ENCODE results near the gene SPATC1L. TPM values are rescaled to one million over a fixed set of nuclear protein-coding genes. Genes with fewer than 3 reads are reported as not detected.

Gene SPATC1L
- total RNA-seq, 1 donor from 2014 or later = 32.8 TPM

GRCh38 chr21:46218906-46219590 lies 34.8 kb upstream of the SPATC1L start:
- TF ChIP-seq, protein P1, sequence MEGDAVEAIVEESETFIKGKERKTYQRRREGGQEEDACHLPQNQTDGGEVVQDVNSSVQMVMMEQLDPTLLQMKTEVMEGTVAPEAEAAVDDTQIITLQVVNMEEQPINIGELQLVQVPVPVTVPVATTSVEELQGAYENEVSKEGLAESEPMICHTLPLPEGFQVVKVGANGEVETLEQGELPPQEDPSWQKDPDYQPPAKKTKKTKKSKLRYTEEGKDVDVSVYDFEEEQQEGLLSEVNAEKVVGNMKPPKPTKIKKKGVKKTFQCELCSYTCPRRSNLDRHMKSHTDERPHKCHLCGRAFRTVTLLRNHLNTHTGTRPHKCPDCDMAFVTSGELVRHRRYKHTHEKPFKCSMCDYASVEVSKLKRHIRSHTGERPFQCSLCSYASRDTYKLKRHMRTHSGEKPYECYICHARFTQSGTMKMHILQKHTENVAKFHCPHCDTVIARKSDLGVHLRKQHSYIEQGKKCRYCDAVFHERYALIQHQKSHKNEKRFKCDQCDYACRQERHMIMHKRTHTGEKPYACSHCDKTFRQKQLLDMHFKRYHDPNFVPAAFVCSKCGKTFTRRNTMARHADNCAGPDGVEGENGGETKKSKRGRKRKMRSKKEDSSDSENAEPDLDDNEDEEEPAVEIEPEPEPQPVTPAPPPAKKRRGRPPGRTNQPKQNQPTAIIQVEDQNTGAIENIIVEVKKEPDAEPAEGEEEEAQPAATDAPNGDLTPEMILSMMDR (IDR thresholded peaks at IDR 0.05; ENCODE audit: unreplicated experiment) = no peak
- Mint-ChIP-seq H3K4me1 (ENCODE audit: low read depth) (peaks cover 2% of the 10 kb centered on the region), H3K27ac (no peak overlapping the region), H3K36me3 (ENCODE audit: insufficient read depth) (peaks cover 8% of the 10 kb centered on the region), H3K4me3 (ENCODE audit: low read depth) (no peak overlapping the region), H3K27me3 (no peaks in the 10 kb centered on the region), H3K9me3 (ENCODE audit: low read depth) (no peaks in the 10 kb centered on the region)
- DNase-seq (ENCODE audit: low spot score, unreplicated experiment) = no peak

- Mint-ChIP-seq H3K27me3 (no peaks in the 10 kb centered on the region), H3K9me3 (ENCODE audit: low read depth) (no peaks in the 10 kb centered on the region), H3K27ac (no peak overlapping the region)
Measured at GRCh38 chr21:46217511-46218196, 33.4 kb upstream of the SPATC1L start.

GRCh38 chr21:46216132-46216747 lies 32.0 kb upstream of the SPATC1L start:
- Mint-ChIP-seq H3K27me3 (no peaks in the 10 kb centered on the region), H3K4me1 (ENCODE audit: low read depth) (no peaks in the 10 kb centered on the region)

More at GRCh38 chr21:46217511-46218196, 33.4 kb upstream of the SPATC1L start:
- Mint-ChIP-seq H3K4me3 (ENCODE audit: low read depth) (no peak overlapping the region), H3K36me3 (ENCODE audit: insufficient read depth) (peaks cover 8% of the 10 kb centered on the region), H3K4me1 (ENCODE audit: low read depth) (no peaks in the 10 kb centered on the region)
- no peak for DNase-seq (ENCODE audit: low spot score, unreplicated experiment)
- TF ChIP-seq, protein P1 (IDR thresholded peaks at IDR 0.05; ENCODE audit: unreplicated experiment) = no peak

DNA sequence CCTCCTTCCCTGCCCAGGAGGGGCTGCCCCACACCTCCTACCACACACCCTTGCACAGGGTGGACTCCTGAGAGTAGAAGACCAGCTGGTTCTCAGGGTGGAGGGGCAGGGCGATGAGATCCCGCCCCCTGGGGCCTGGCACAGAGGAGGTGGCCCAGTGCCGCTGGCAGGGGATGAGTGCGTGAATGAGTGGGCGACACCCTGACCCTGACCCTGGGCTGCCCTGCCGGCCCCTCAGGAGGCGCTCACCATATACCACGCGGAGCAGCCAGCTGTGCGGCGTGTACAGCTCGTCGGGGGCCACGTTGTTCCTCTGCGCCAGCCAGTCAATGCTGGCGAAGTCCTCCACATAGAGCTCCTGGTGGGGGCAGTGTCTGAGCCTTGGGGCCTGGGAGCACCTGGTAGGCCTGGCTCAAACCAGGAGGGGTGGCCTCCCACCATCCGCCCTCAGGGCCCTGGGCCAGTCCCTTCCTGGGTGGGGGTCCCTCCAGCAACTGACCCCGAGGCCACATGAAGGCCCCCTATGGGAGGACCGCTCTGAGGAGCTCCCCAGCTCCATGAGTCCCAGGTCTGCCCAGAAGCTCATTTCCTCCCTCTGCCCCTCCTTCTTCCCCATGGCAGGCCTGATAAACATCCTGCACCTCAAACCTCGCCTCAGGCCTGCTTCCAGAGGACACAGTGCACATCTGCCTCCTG lies 31.3 kb upstream of the SPATC1L start:
- Mint-ChIP-seq H3K9me3 (ENCODE audit: low read depth) (no peaks in the 10 kb centered on the region), H3K4me1 (ENCODE audit: low read depth) (no peaks in the 10 kb centered on the region), H3K27ac (no peak overlapping the region), H3K4me3 (ENCODE audit: low read depth) (no peak overlapping the region), H3K27me3 (no peaks in the 10 kb centered on the region), H3K36me3 (ENCODE audit: insufficient read depth) (peaks cover 3% of the 10 kb centered on the region)
- TF ChIP-seq, protein P1 (IDR thresholded peaks at IDR 0.05; ENCODE audit: unreplicated experiment) = no peak
- DNase-seq (ENCODE audit: low spot score, unreplicated experiment) = no peak

More at GRCh38 chr21:46216132-46216747, 32.0 kb upstream of the SPATC1L start:
- Mint-ChIP-seq H3K4me3 (ENCODE audit: low read depth) (no peak overlapping the region), H3K27ac (no peak overlapping the region), H3K36me3 (ENCODE audit: insufficient read depth) (peaks cover 3% of the 10 kb centered on the region), H3K9me3 (ENCODE audit: low read depth) (no peaks in the 10 kb centered on the region)
- TF ChIP-seq, protein P1 (IDR thresholded peaks at IDR 0.05; ENCODE audit: unreplicated experiment) = no peak
- DNase-seq (ENCODE audit: low spot score, unreplicated experiment) = no peak
